Loucy (cell line): ENCODE data around the gene TENM3.

ENCODE experiments used
- H2AFZ ChIP-seq: fragments of 200-600 bp; sonication (generic); 2 replicates; pipeline ENCODE4 v1.6.0; 2016; ENCODE audit warnings: antibody characterized with exemption, mild to moderate bottlenecking, low read length, moderate library complexity
- H3F3A ChIP-seq: fragments of 200-600 bp; 2 replicates; pipeline ENCODE4 v1.6.0; 2016; ENCODE audit warnings: antibody characterized with exemption, low read depth, mild to moderate bottlenecking
- H3K27me3 ChIP-seq: fragments of 200-600 bp; sonication (generic); 2 replicates; pipeline ENCODE4 v1.6.1; 2014; ENCODE audit warnings: low read length, mild to moderate bottlenecking; ENCODE audit not compliant: insufficient read depth, poor library complexity, severe bottlenecking
- H3K36me3 ChIP-seq: fragments of 200-600 bp; sonication (generic); 2 replicates; pipeline ENCODE4 v1.6.1; 2016; ENCODE audit warnings: low read length; ENCODE audit not compliant: insufficient read depth
- H3K4me1 ChIP-seq: fragments of 200-600 bp; sonication (generic); 2 replicates; pipeline ENCODE4 v1.5.1; 2014; ENCODE audit warnings: low read length, mild to moderate bottlenecking; ENCODE audit not compliant: insufficient read depth, poor library complexity, severe bottlenecking
- H3K4me2 ChIP-seq: fragments of 200-600 bp; sonication (generic); 2 replicates; pipeline ENCODE4 v1.6.0; 2014; ENCODE audit warnings: antibody characterized with exemption, low read length, low read depth, mild to moderate bottlenecking; ENCODE audit not compliant: poor library complexity, severe bottlenecking
- H3K4me3 ChIP-seq: fragments of 200-600 bp; sonication (generic); 2 replicates; pipeline ENCODE4 v1.5.1; 2014; ENCODE audit warnings: low read length, mild to moderate bottlenecking, mixed read lengths; ENCODE audit not compliant: poor library complexity, severe bottlenecking
- H3K79me2 ChIP-seq: fragments of 200-600 bp; sonication (generic); 2 replicates; pipeline ENCODE4 v1.6.1; 2014; ENCODE audit warnings: low read length; ENCODE audit not compliant: insufficient read depth
- H3K9ac ChIP-seq: fragments of 200-600 bp; sonication (generic); 2 replicates; pipeline ENCODE4 v1.6.0; 2014; ENCODE audit warnings: mild to moderate bottlenecking, low read depth, low read length, moderate library complexity; ENCODE audit not compliant: poor library complexity, severe bottlenecking
- H3K9me2 ChIP-seq: fragments of 200-600 bp; sonication (generic); replicated peaks from 2 replicates; pipeline ENCODE4 v1.6.1; 2016; ENCODE audit warnings: low read depth, low read length, mixed read lengths
- H3K9me3 ChIP-seq: fragments of 200-600 bp; sonication (generic); 2 replicates; pipeline ENCODE4 v1.6.1; 2014; ENCODE audit warnings: mild to moderate bottlenecking, antibody characterized with exemption, low read length, low read depth; ENCODE audit not compliant: insufficient read depth
- H4K20me1 ChIP-seq: fragments of 200-600 bp; sonication (generic); 2 replicates; pipeline ENCODE4 v1.6.0; 2014; ENCODE audit warnings: antibody characterized with exemption, low read length, mild to moderate bottlenecking; ENCODE audit not compliant: insufficient read depth, poor library complexity, severe bottlenecking
- EZH2phosphoT487 ChIP-seq: fragments of 200-600 bp; IDR thresholded peaks from 2 replicates; pipeline ENCODE4 v1.6.1; 2018; ENCODE audit warnings: antibody characterized with exemption, mild to moderate bottlenecking, moderate library complexity, borderline replicate concordance
- TF ChIP-seq, protein P1 (sequence below): fragments of 200-600 bp; sonication (generic); conservative IDR thresholded peaks from 2 replicates; pipeline ENCODE4 v1.5.1; 2014; ENCODE audit warnings: mild to moderate bottlenecking, antibody characterized with exemption, low read length

Gene TENM3

DNA sequence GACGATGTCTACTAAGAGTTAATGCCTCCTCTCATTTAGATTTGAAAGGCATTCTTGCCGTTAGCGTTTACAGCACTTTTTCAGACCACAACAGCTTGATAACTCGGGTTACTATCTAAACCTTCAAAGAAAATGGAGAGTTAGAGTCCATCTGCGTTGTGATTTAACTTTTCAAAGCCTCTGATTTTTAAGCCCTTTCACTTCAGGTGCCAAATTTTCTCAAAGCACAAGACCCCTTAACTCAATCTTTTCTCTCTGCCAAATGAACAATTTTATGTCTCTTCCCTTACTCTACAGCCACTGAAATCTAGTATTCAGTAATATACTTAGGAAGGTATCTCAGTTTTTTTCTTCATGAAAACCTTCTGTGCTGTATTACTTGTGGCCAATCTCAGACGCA lies 310.5 kb downstream of the TENM3 start:
- H3K79me2 ChIP-seq: no peaks in the 10 kb centered on the region
- H2AFZ ChIP-seq: no peak overlapping the region
- no peaks in the 10 kb centered on the region for H3K4me1 ChIP-seq
- TF ChIP-seq, protein P1, sequence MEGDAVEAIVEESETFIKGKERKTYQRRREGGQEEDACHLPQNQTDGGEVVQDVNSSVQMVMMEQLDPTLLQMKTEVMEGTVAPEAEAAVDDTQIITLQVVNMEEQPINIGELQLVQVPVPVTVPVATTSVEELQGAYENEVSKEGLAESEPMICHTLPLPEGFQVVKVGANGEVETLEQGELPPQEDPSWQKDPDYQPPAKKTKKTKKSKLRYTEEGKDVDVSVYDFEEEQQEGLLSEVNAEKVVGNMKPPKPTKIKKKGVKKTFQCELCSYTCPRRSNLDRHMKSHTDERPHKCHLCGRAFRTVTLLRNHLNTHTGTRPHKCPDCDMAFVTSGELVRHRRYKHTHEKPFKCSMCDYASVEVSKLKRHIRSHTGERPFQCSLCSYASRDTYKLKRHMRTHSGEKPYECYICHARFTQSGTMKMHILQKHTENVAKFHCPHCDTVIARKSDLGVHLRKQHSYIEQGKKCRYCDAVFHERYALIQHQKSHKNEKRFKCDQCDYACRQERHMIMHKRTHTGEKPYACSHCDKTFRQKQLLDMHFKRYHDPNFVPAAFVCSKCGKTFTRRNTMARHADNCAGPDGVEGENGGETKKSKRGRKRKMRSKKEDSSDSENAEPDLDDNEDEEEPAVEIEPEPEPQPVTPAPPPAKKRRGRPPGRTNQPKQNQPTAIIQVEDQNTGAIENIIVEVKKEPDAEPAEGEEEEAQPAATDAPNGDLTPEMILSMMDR: no peak
- TF ChIP-seq EZH2phosphoT487: no peak
- H3K36me3 ChIP-seq: no peaks in the 10 kb centered on the region
- H3K27me3 ChIP-seq: no peaks in the 10 kb centered on the region
- H3K9me3 ChIP-seq: no peaks in the 10 kb centered on the region
- no peak overlapping the region for H3K4me3 ChIP-seq
- no peak overlapping the region for H3K9ac ChIP-seq
- no peaks in the 10 kb centered on the region for H3K9me2 ChIP-seq
- H4K20me1 ChIP-seq: no peaks in the 10 kb centered on the region
- no peaks in the 10 kb centered on the region for H3F3A ChIP-seq
- H3K4me2 ChIP-seq: no peak overlapping the region

DNA sequence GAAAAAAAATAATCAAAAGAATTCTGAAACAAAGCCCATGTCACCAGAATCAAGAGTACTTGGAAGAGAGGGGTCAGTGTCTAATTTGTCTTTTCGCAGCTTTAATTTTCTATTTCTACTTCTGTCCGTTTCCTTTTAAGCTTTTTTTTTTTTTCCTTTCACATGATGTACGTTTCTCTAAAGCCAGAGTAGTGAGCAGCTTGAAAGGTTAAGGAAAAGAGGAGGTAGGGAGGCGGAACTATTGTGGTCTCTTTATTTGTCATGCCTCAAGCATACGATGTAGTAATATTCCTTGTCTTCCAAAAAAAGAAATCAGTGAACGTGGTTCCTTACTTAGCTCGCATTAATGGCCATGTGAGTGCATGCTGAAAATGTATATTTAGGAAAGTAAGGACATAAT lies 311.5 kb downstream of the TENM3 start:
- Histone ChIP-seq H2AFZ (no peak overlapping the region), H3K9me2 (no peaks in the 10 kb centered on the region), H3K9ac (no peak overlapping the region), H3K79me2 (no peaks in the 10 kb centered on the region), H3K4me1 (no peaks in the 10 kb centered on the region), H3K9me3 (no peaks in the 10 kb centered on the region), H3K4me2 (no peak overlapping the region), H3K4me3 (no peak overlapping the region), H4K20me1 (no peaks in the 10 kb centered on the region), H3K27me3 (no peaks in the 10 kb centered on the region), H3K36me3 (no peaks in the 10 kb centered on the region), H3F3A (no peaks in the 10 kb centered on the region)
- TF ChIP-seq EZH2phosphoT487: no peak

DNA sequence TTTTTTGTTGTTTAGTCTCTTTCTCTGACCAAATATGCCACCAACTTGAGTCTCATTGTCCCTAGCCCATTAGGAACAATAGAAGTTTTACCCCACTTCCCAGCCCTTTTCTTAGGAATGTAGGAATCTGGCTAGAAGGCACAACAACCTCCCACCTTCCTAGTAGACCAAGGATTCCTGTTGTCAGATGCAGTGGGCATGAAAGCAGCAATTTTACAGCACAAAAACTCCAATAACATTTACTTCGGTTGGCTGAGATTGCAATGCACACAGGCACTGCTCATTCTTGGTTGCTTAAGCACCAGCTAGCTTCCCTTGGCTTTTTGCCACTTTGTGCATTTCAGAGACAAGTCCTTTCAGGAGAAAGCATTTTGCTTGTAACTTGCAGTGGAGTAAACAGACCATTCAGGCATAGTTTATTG lies 312.8 kb downstream of the TENM3 start:
- no peak overlapping the region for H3K4me2 ChIP-seq
- no peaks in the 10 kb centered on the region for H3K27me3 ChIP-seq
- H3K9me3 ChIP-seq: no peaks in the 10 kb centered on the region
- TF ChIP-seq, protein P1: no peak
- TF ChIP-seq EZH2phosphoT487: no peak
- H3K4me3 ChIP-seq: no peak overlapping the region
- H3K9ac ChIP-seq: no peak overlapping the region
- H3K79me2 ChIP-seq: no peaks in the 10 kb centered on the region
- H3K4me1 ChIP-seq: no peaks in the 10 kb centered on the region
- H3K9me2 ChIP-seq: no peaks in the 10 kb centered on the region
- no peaks in the 10 kb centered on the region for H4K20me1 ChIP-seq
- no peaks in the 10 kb centered on the region for H3F3A ChIP-seq
- no peak overlapping the region for H2AFZ ChIP-seq
- no peaks in the 10 kb centered on the region for H3K36me3 ChIP-seq

DNA sequence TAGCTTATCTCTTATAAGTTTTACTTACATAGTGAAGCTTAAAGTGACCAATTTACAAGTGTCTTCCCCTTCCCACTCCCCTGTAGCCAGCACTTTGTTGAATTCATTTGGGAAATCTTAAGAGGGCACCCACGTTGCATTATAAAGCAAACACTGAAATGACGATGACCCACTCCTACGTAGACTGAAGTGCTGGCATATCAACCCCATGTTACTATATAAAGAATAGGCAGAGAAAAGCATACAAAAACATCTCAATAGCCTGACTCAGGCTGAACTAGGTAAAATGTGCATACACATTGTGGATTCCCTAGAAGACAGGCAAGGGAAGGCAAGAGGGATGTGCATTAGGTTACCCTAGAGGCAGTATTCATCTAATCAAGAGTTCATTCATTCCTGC lies 313.4 kb downstream of the TENM3 start:
- no peaks in the 10 kb centered on the region for H3K9me3 ChIP-seq
- no peaks in the 10 kb centered on the region for H3K4me1 ChIP-seq
- H2AFZ ChIP-seq: no peak overlapping the region
- H3K4me2 ChIP-seq: no peak overlapping the region
- no peaks in the 10 kb centered on the region for H3F3A ChIP-seq
- H3K9ac ChIP-seq: no peak overlapping the region
- H3K79me2 ChIP-seq: no peaks in the 10 kb centered on the region
- TF ChIP-seq EZH2phosphoT487: no peak
- TF ChIP-seq, protein P1: no peak
- no peaks in the 10 kb centered on the region for H3K27me3 ChIP-seq
- no peaks in the 10 kb centered on the region for H3K36me3 ChIP-seq
- no peaks in the 10 kb centered on the region for H4K20me1 ChIP-seq
- no peak overlapping the region for H3K4me3 ChIP-seq
- H3K9me2 ChIP-seq: no peaks in the 10 kb centered on the region
